ENCODE data around the gene EIPR1. TPM values are rescaled to one million over a fixed set of nuclear protein-coding genes. Genes with fewer than 3 reads are reported as not detected.

Gene EIPR1
- total RNA-seq, 1 experiment from 2014 or later = 27.8 TPM

GRCh38 chr2:3198119-3198518 lies 179.5 kb downstream of the EIPR1 start:
- H2BK120ac ChIP-seq (ENCODE audit: low read depth, low read length, poor library complexity, severe bottlenecking) = no peak overlapping the region
- H2BK15ac ChIP-seq (ENCODE audit: low read depth, low read length) = no peak overlapping the region
- H3K23me2 ChIP-seq (ENCODE audit: insufficient read length, low read depth, low read length, poor library complexity, severe bottlenecking) = no peaks in the 10 kb centered on the region
- no peaks in the 10 kb centered on the region for H3K27me3 Mint-ChIP-seq (ENCODE audit: low read depth)
- no peak overlapping the region for H3T11ph ChIP-seq (ENCODE audit: low read length)
- no peak overlapping the region for H2BK20ac ChIP-seq (ENCODE audit: low read depth, low read length, poor library complexity, severe bottlenecking)
- H3K4me1 Mint-ChIP-seq = peaks cover 33 to 45% of the 10 kb centered on the region in 2 experiments
- H2AK5ac ChIP-seq (ENCODE audit: insufficient read length, low read length) = no peak overlapping the region
- no peak overlapping the region for H4K5ac ChIP-seq (ENCODE audit: insufficient read length, low read depth, low read length)
- H3K79me2 ChIP-seq (ENCODE audit: insufficient read depth, low read length) = no peaks in the 10 kb centered on the region
- H3K9me3 ChIP-seq (ENCODE audit: control insufficient read depth, low read depth, low read length) = no peaks in the 10 kb centered on the region
- peak; percentile 79 for DNase-seq
- H3K27me3 ChIP-seq (ENCODE audit: insufficient read depth, low read length) = no peaks in the 10 kb centered on the region
- H2AFZ ChIP-seq (ENCODE audit: low read length) = no peak overlapping the region
- H3K4me2 ChIP-seq (ENCODE audit: insufficient read depth, insufficient read length, low read length) = no peak overlapping the region
- no peaks in the 10 kb centered on the region for H3K79me1 ChIP-seq (ENCODE audit: insufficient read depth, low read depth, low read length, poor library complexity, severe bottlenecking)
- TF ChIP-seq CTCF (conservative IDR thresholded peaks at IDR 0.05) = peak; percentile 69
- no peak overlapping the region for H3K23ac ChIP-seq (ENCODE audit: insufficient read length, low read depth, low read length)
- no peak overlapping the region for H3K18ac ChIP-seq (ENCODE audit: insufficient read length, low read depth, low read length)
- H3K9me3 Mint-ChIP-seq = peaks cover 14% of the 10 kb centered on the region in 2 experiments
- H3K14ac ChIP-seq (ENCODE audit: insufficient read depth, low read length) = no peak overlapping the region
- no peaks in the 10 kb centered on the region for H4K20me1 ChIP-seq (ENCODE audit: control insufficient read depth, insufficient read depth, insufficient read length)
- H3K27ac ChIP-seq (ENCODE audit: insufficient read length, low read depth, low read length) = no peak overlapping the region
- H2BK12ac ChIP-seq (ENCODE audit: insufficient read length, low read depth, low read length) = no peak overlapping the region
- H3K4ac ChIP-seq (ENCODE audit: low read depth, low read length) = no peak overlapping the region
- H4K91ac ChIP-seq (ENCODE audit: insufficient read length, low read depth, low read length) = no peak overlapping the region
- peak overlapping the region in 1 of 2 experiments; percentile 15; a peak in 1 of 5 replicates for H3K4me3 Mint-ChIP-seq
- H3K56ac ChIP-seq (ENCODE audit: insufficient read length, low read depth, low read length) = no peak overlapping the region
- H3K36me3 Mint-ChIP-seq (ENCODE audit: insufficient read depth in 1 of 3, low read depth in 3 of 3) = peaks cover 20 to 25% (median 20%) of the 10 kb centered on the region in 3 experiments
- no CpG with 5 or more reads among the region's 11 CpGs for WGBS (ENCODE audit: extremely low coverage, insufficient read length, low lambda C conversion rate)
- no peak overlapping the region for H3K9ac ChIP-seq (ENCODE audit: extremely low read depth, insufficient read length, low read length)
- peak overlapping the region; percentile 92 to 98 (median 96) for H3K27ac Mint-ChIP-seq
- H3K4me1 ChIP-seq (ENCODE audit: insufficient read depth, low read length) = 0 out of 2 replicates have a peak, but pooled peaks cover 3% of the 10 kb centered on the region
- no peak overlapping the region for H2BK5ac ChIP-seq (ENCODE audit: insufficient read length, low read length)
- no peak overlapping the region for H4K8ac ChIP-seq (replicated peaks; ENCODE audit: insufficient read length, low read depth, low read length)
